NT2/D1 (cell line): Measurements from ENCODE around the gene SMIM33.

ENCODE experiments used
- YY1 ChIP-seq: IDR thresholded peaks from 2 replicates; pipeline ENCODE4 v1.6.1; 2011; ENCODE audit not compliant: insufficient read length, insufficient read depth
- ZNF274 ChIP-seq: IDR thresholded peaks from 2 replicates; pipeline ENCODE4 v1.6.1; 2011; ENCODE audit warnings: mild to moderate bottlenecking, low read depth, low read length

GRCh38 chr5:139451176-139451575 is 19.6 kb upstream of the SMIM33 start:
- TF ChIP-seq ZNF274 (no peak), YY1 (no peak)
